ENCODE results near the gene DNAH6.

DNA sequence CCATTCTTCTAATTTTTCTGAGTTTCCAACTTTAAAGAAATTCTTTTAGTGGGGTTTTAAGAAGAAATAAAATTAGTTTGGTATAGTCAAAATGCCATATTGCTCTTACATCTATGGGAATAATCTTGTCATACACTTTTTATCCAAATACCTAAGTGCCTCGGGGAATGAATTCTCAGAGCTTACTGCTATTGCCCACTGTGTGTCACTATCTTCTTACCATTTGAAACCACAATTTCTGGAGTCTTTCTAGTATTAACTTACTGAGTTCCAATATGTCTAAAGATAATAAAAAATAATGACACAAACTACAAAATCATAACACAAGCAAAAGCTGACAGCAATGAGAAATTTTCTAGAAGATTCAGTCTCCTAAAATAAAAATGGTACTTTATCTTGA lies 23.7 kb upstream of the DNAH6 start:
- TF ChIP-seq, protein P1, sequence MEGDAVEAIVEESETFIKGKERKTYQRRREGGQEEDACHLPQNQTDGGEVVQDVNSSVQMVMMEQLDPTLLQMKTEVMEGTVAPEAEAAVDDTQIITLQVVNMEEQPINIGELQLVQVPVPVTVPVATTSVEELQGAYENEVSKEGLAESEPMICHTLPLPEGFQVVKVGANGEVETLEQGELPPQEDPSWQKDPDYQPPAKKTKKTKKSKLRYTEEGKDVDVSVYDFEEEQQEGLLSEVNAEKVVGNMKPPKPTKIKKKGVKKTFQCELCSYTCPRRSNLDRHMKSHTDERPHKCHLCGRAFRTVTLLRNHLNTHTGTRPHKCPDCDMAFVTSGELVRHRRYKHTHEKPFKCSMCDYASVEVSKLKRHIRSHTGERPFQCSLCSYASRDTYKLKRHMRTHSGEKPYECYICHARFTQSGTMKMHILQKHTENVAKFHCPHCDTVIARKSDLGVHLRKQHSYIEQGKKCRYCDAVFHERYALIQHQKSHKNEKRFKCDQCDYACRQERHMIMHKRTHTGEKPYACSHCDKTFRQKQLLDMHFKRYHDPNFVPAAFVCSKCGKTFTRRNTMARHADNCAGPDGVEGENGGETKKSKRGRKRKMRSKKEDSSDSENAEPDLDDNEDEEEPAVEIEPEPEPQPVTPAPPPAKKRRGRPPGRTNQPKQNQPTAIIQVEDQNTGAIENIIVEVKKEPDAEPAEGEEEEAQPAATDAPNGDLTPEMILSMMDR (IDR thresholded peaks at IDR 0.05; ENCODE audit: low read depth, low read length) = no peak
- TF ChIP-seq, protein P2, sequence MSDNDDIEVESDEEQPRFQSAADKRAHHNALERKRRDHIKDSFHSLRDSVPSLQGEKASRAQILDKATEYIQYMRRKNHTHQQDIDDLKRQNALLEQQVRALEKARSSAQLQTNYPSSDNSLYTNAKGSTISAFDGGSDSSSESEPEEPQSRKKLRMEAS (IDR thresholded peaks at IDR 0.05; ENCODE audit: low read depth, low read length) = no peak
- no peak for TF ChIP-seq POLR2A (IDR thresholded peaks at IDR 0.05; ENCODE audit: extremely low read depth, insufficient read length)

Measured in NB4 (cell line).